ENCODE results near the gene MTUS2.

The MTUS2 gene

DNA sequence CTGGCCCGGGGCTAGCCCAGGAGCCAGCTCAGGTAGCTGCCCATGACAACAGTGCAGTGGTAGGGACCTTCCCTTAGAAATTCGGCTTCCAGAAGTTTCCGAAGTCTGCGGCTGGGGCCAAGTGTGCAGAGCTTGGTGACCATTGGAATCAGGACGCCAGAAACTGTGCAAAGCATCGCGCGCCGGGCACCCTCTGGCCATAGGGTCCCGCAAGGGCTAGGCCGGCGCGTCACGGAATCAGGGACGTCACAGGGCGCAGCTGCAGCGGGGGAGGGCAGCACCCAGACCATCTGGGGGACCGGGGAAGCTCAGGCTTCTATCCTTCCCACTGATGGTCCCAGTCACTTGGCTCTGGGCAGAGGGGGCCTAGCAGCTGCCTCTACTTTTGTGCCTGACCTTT is 219.1 kb downstream of the MTUS2 start:
- no peak for DNase-seq

GRCh38 chr13:29046588-29046987 is 226.4 kb downstream of the MTUS2 start:
- DNase-seq = no peak

- no peak for DNase-seq
Measured at GRCh38 chr13:29049524-29049923, 229.4 kb downstream of the MTUS2 start.

- DNase-seq = no peak
Measured at GRCh38 chr13:29050719-29051118, 230.6 kb downstream of the MTUS2 start.

DNA sequence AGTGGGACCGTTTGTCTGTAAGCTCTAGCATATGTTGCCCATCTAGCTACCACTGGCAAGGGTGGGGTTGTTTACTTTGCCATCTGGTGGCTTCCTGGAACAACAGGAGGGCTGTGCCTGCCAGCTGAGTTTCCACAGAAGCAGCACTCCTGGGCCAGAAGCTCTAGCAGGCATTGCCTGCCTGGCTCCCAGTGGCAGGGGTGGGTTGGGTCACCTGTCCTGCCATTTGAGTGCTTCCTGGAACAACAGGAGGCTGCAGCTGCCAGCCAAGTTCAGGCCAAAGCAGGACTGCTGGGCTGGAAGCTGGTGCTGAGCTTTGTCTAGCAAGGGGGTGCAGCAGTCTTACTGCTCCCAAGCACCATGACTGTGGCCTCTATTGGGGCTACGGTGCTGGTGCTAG is 239.7 kb downstream of the MTUS2 start:
- no peak for DNase-seq

GRCh38 chr13:29065142-29065541 is 245.0 kb downstream of the MTUS2 start:
- DNase-seq = no peak

DNA sequence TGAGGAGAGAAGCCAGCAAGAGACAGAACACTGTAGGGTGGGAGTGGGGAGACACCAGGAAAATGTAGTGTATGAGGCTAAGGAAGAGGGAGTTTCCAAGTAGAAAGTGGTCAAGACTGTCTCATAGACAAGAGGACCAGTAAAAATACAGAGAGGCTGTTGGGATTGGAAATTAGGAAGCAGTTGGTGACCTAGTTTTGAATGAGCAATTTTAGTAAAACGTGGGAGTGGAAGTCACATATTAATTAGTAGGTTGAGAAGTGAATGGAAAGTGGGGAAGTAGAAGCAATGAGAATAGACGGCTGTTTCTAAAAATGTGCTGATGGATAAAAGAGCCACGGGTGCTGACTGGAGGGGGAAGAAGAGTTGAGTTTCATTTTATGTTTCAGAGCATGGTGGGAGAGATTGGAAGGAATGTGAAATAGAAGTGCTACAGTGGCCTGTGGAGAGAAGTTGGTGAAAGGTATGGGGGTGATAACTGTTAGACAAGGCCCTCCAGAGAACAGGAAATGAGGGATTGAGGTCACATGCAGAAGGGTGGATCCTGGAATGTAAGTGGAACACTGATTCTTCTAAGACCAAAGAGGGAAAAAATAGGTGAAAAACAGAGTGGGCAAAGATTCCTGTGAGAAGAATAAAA is 247.3 kb downstream of the MTUS2 start:
- no peak for DNase-seq

GRCh38 chr13:29073755-29074154 is 253.6 kb downstream of the MTUS2 start:
- DNase-seq = no peak

- no peak for DNase-seq
Measured at GRCh38 chr13:29077051-29077813, 257.1 kb downstream of the MTUS2 start.

- DNase-seq = peak; percentile 12
Measured at GRCh38 chr13:29081036-29081435, 260.9 kb downstream of the MTUS2 start.

GRCh38 chr13:29081697-29082440 is 261.7 kb downstream of the MTUS2 start:
- DNase-seq = no peak

- DNase-seq = no peak
Measured at GRCh38 chr13:29099781-29100406, 279.8 kb downstream of the MTUS2 start.

- no peak for DNase-seq
Measured at GRCh38 chr13:29100758-29101157, 280.6 kb downstream of the MTUS2 start.

- DNase-seq = no peak
Measured at GRCh38 chr13:29101409-29101808, 281.3 kb downstream of the MTUS2 start.

DNA sequence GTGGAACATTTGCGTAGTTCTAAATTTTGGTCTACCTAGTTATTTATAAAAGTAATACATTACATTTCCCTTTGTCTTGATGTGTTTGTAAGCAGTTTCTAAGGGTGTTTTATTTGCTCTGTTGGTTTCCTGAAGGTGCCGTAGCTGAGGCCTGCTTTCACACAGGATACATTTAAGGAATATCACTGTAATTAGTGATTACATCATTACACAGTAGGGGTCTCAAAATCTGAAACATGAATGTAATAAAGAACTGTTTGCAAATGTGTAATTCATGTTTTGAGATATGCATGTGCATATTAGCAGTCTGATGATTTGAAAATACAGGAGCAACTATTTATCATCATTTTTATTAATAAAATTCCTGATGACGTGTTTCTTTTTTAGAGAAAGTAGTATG is 281.8 kb downstream of the MTUS2 start:
- DNase-seq = no peak

- no peak for DNase-seq
Measured at GRCh38 chr13:29103065-29103800, 283.1 kb downstream of the MTUS2 start.

DNA sequence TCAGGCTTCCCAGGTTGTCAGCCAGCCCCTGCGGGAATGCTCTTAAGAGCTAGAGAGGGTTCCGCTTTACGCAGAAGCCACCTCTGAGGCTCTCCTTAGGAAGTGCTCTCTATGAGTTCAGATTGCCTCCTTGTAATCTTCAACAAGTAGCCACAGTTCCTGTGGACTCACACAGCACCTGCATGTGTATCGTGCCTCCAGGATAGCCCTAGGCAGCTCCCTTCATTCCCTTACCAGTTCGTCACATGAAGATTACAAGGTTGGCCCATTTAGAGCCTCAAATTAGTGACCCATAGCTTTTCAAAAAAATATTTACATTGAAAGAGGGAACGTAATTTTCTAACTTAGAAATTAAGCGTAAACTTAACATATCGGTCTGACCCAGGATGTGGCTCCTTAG is 284.3 kb downstream of the MTUS2 start:
- no peak for DNase-seq

- DNase-seq = no peak
Measured at GRCh38 chr13:29105779-29106178, 285.6 kb downstream of the MTUS2 start.

GRCh38 chr13:29106651-29107050 is 286.5 kb downstream of the MTUS2 start:
- DNase-seq = no peak

DNA sequence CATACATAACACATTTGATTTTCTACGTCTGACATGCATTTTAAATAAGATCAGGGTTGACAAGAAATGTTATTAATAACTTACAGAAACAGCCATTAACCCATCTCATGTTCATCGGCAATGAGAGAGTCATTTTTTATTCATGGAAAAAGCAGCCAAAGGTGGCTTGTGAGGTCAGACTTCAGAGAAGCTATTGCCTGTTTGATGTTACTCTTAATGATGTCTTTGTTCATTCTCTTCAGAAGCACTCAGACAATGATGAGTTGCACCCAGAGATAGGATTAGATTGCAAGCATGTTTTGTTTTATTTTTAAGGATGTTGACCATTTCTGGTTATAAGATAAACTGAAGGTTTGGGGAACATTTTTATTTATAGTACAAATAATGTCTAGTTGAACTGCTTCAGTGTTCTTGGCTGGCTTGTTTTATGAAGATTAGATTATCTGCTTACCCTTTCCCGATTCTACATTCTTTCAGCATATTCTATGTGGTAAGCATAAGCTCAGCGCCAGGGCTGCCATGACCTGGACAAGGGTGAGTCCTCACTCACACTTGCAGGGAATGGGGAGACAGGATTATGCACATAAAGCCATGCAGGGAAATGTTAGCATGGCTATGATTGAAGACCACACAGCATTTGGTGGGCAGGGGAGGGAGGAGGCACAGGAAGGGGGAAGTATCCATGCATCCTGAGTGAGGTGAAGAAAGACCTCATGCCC is 288.1 kb downstream of the MTUS2 start:
- no peak for DNase-seq

DNA sequence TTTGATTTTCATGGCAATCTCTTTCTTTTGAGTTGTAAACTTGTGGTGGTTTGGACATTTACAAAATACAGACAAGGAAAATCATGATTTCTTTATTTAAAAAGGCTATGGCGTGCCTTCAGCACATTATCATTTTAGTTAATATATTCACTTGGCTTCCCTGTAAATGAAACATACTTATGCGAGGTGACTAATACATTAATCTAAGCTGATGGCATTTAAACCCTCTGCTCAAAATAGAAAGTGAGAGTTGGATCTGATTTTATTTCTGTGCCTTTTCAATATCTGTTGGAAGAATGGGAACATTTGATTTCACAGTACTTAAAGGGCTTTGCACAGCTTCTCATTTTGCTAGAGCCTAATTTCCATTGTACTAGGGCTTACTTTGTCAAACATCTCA is 289.8 kb downstream of the MTUS2 start:
- no peak for DNase-seq

DNA sequence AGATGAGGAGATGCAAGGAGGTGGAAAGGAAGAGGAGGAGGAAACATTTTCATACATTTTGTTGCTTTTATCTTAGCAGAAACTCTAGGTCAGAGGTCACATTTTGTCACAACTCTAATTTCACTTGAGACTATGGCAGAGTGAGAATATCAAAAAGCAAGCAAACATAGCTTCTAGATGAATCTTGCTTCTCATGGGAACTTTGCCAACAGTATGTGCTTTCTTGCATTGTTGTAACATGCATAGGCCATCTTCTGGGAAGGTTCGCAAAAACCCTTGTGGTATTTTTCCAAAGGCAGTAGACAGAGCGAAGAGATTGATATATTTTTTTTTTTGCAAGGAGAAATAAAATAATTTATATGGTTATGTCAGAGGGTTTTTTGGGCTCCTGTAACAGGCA is 291.3 kb downstream of the MTUS2 start:
- DNase-seq = no peak

All from activated effector memory CD4-positive, alpha-beta T cell treated with Interleukin-2 at 50 U/mL for 16 hours (primary cell).